K562 (cell line): ENCODE measurements around the gene SART1. TPM values are rescaled to one million over a fixed set of nuclear protein-coding genes. Genes with fewer than 3 reads are reported as not detected.
A peak's percentile ranks its signal among the peaks of the same experiment; 100 is the strongest.

Source experiments
- BHLHE40 ChIP-seq: IDR thresholded peaks from 2 replicates; pipeline ENCODE4 v1.6.1; 2011; ENCODE audit warnings: low read length, improper control_type of control experiment
- BRF2 ChIP-seq: IDR thresholded peaks from 3 replicates; pipeline ENCODE4 v1.6.1; 2011; ENCODE audit warnings: borderline replicate concordance, mild to moderate bottlenecking; ENCODE audit not compliant: insufficient read length, insufficient read depth
- CEBPG ChIP-seq, 3 experiments: fragments of 200-800 bp in 1 of 3; sonication (Bioruptor generic) in 1 of 3; sonication (generic) in 1 of 3; formaldehyde crosslinking in 1 of 3; IDR thresholded peaks in 2 of 3; conservative IDR thresholded peaks in 1 of 3; 2 replicates each; pipeline versions ENCODE4 v1.6.1 to v1.8.0; 2016 to 2022; ENCODE audit warnings: missing compliant biosample characterization in 2 of 3, missing genetic modification characterization in 2 of 3, mild to moderate bottlenecking in 1 of 3, missing genetic modification reagents in 1 of 3
- FOXM1 ChIP-seq, 2 experiments: fragments of 450-650 bp in 1 of 2; sonication (generic) in 1 of 2; formaldehyde crosslinking in 1 of 2; IDR thresholded peaks; 2 replicates each; pipeline versions ENCODE4 v1.6.1 to v1.9.0; 2017 to 2022; ENCODE audit warnings: low read depth in 2 of 2, mild to moderate bottlenecking in 2 of 2, missing genetic modification reagents in 1 of 2, moderate library complexity in 1 of 2
- GTF2A2 ChIP-seq: IDR thresholded peaks from 2 replicates; pipeline ENCODE4 v1.6.1; 2016; ENCODE audit warnings: mild to moderate bottlenecking, missing genetic modification characterization, missing compliant biosample characterization
- LCOR ChIP-seq: sonication (generic); formaldehyde crosslinking; IDR thresholded peaks from 2 replicates; pipeline ENCODE4 v1.8.0; 2022; ENCODE audit warnings: mild to moderate bottlenecking, missing genetic modification reagents
- MAX ChIP-seq: sonication (generic); formaldehyde crosslinking; IDR thresholded peaks from 2 replicates; pipeline ENCODE4 v1.9.0; 2022; ENCODE audit warnings: mild to moderate bottlenecking, missing genetic modification reagents
- MAZ ChIP-seq, 2 experiments: fragments of 450-650 bp in 1 of 2; sonication (generic) in 1 of 2; formaldehyde crosslinking; IDR thresholded peaks in 1 of 2; conservative IDR thresholded peaks in 1 of 2; 2 replicates each; pipeline versions ENCODE4 v1.4.0 to v1.5.0; 2020; ENCODE audit warnings: mild to moderate bottlenecking in 1 of 2, missing genetic modification reagents in 1 of 2
- MTF1 ChIP-seq: fragments of 250-450 bp; sonication (Bioruptor Pico); IDR thresholded peaks from 2 replicates; pipeline ENCODE4 v1.9.0; 2021; ENCODE audit warnings: moderate library complexity, mild to moderate bottlenecking, inconsistent platforms, borderline replicate concordance
- OTX1 ChIP-seq: fragments of 450-650 bp; formaldehyde crosslinking; IDR thresholded peaks from 2 replicates; pipeline ENCODE4 v1.4.0; 2022; ENCODE audit warnings: mild to moderate bottlenecking
- TCF3 ChIP-seq: sonication (generic); formaldehyde crosslinking; IDR thresholded peaks from 2 replicates; pipeline ENCODE4 v1.4.0; 2020; ENCODE audit warnings: mild to moderate bottlenecking, missing genetic modification reagents
- TCF7 ChIP-seq: sonication (generic); IDR thresholded peaks from 2 replicates; pipeline ENCODE4 v1.6.1; 2016; ENCODE audit warnings: antibody characterized with exemption, borderline replicate concordance
- TEAD4 ChIP-seq, 2 experiments: sonication (generic) in 1 of 2; formaldehyde crosslinking in 1 of 2; IDR thresholded peaks; 2 replicates each; pipeline versions ENCODE4 v1.6.1 to v1.8.0; 2012 to 2022; ENCODE audit warnings: borderline replicate concordance in 1 of 2, inconsistent platforms in 1 of 2, low read length in 1 of 2, mild to moderate bottlenecking in 1 of 2, missing genetic modification reagents in 1 of 2
- ZBTB11 ChIP-seq, 3 experiments: fragments of 200-800 bp in 1 of 3; fragments of 250-450 bp in 1 of 3; fragments of 450-650 bp in 1 of 3; sonication (Bioruptor Pico) in 1 of 3; sonication (Bioruptor generic) in 1 of 3; formaldehyde crosslinking in 1 of 3; IDR thresholded peaks; 2 replicates each; pipeline versions ENCODE4 v1.6.1 to v1.8.0; 2016 to 2022; ENCODE audit warnings: mild to moderate bottlenecking in 2 of 3, missing genetic modification characterization in 2 of 3, missing compliant biosample characterization in 1 of 3, moderate library complexity in 1 of 3
- ZNF780A ChIP-seq: fragments of 250-450 bp; sonication (Bioruptor Pico); IDR thresholded peaks from 2 replicates; pipeline ENCODE4 v1.5.0; 2021; ENCODE audit warnings: mild to moderate bottlenecking
- polyA plus RNA-seq, 8 experiments: library from polyadenylated mRNA; depleted of rRNA in 4 of 8; stranded (reverse) in 5 of 8; unstranded in 3 of 8; fragments of >200 nt; fragmentation: Nextera tagmentation in 2 of 8; fragmentation: Illumina TruSeq in 1 of 8; extraction: Ambion mirVana in 2 of 8; extraction: Trizol in 1 of 8; gene quantifications; 2 replicates each; pipeline versions ENCODE4 v1.2.1 to v1.2.3, GENCODE V29; 2011 to 2014; ENCODE audit warnings: inconsistent platforms in 1 of 8, missing spikeins in 1 of 8
- total RNA-seq, 7 experiments: library from RNA; depleted of rRNA in 6 of 7; stranded (reverse); fragments of >200 nt in 6 of 7; fragmentation: Illumina TruSeq in 2 of 7; extraction: Trizol in 2 of 7; gene quantifications; 2 replicates each; pipeline versions ENCODE4 v1.2.1 to v1.2.3, GENCODE V29; 2011 to 2021; ENCODE audit warnings: low replicate concordance in 1 of 7
- TF ChIP-seq, protein P1 (sequence below): fragments of 450-650 bp; IDR thresholded peaks from 2 replicates; pipeline ENCODE4 v1.7.0; 2016; ENCODE audit warnings: borderline replicate concordance
- TF ChIP-seq, protein P2 (sequence below): fragments of 450-650 bp; IDR thresholded peaks from 2 replicates; pipeline ENCODE4 v1.6.1; 2017; ENCODE audit warnings: mild to moderate bottlenecking, moderate library complexity

Gene SART1
- total and polyA plus RNA-seq, 9 of the 15 experiments (the other 6 are each of a cell fraction or from before 2014, with no cell fraction given): 4.8 to 84.1 (median 31.7) TPM

DNA sequence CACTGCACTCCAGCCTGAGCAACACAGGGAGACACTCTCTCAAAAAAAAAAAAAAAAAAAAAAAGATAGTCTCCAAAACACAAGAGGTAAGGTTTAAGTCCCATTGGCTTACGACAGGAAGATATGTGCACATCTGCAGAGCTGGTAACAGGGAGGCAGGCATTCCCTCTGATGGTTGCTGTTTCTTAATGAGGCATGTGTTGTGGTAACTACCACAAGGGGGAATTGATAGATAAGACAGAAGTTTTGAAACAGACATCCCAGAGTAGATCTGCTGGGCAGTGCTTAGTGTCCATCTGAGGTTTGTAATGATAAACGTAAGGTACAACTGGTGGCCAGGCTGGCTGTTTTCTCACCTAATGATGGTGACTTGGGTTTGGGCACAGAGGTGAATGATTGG is 35.8 kb downstream of the SART1 start (continued):
- TF ChIP-seq TEAD4 (IDR thresholded peaks at IDR 0.05; ENCODE audit: low read length): peak; percentile 54
- TF ChIP-seq TEAD4 (CRISPR knock-in tag; IDR thresholded peaks at IDR 0.05; ENCODE audit: borderline replicate concordance): no peak
- peak; percentile 46 for TF ChIP-seq TCF3 (CRISPR knock-in tag)
- TF ChIP-seq, protein P1, sequence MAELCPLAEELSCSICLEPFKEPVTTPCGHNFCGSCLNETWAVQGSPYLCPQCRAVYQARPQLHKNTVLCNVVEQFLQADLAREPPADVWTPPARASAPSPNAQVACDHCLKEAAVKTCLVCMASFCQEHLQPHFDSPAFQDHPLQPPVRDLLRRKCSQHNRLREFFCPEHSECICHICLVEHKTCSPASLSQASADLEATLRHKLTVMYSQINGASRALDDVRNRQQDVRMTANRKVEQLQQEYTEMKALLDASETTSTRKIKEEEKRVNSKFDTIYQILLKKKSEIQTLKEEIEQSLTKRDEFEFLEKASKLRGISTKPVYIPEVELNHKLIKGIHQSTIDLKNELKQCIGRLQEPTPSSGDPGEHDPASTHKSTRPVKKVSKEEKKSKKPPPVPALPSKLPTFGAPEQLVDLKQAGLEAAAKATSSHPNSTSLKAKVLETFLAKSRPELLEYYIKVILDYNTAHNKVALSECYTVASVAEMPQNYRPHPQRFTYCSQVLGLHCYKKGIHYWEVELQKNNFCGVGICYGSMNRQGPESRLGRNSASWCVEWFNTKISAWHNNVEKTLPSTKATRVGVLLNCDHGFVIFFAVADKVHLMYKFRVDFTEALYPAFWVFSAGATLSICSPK: no peak
- no peak for TF ChIP-seq BRF2
- 0 out of 2 replicates have a peak, but pooled peaks have one; percentile 14 for TF ChIP-seq CEBPG (CRISPR knock-in tag; IDR thresholded peaks at IDR 0.05)
- no peak for TF ChIP-seq CEBPG (tag; conservative IDR thresholded peaks at IDR 0.05 in 1 of 2, IDR thresholded peaks at IDR 0.05 in 1 of 2)
- TF ChIP-seq MAZ (CRISPR knock-in tag; conservative IDR thresholded peaks at IDR 0.05 in 1 of 2, IDR thresholded peaks at IDR 0.05 in 1 of 2): no peak
- TF ChIP-seq, protein P2, sequence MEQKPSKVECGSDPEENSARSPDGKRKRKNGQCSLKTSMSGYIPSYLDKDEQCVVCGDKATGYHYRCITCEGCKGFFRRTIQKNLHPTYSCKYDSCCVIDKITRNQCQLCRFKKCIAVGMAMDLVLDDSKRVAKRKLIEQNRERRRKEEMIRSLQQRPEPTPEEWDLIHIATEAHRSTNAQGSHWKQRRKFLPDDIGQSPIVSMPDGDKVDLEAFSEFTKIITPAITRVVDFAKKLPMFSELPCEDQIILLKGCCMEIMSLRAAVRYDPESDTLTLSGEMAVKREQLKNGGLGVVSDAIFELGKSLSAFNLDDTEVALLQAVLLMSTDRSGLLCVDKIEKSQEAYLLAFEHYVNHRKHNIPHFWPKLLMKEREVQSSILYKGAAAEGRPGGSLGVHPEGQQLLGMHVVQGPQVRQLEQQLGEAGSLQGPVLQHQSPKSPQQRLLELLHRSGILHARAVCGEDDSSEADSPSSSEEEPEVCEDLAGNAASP: no peak
- TF ChIP-seq ZBTB11 (CRISPR knock-in tag; IDR thresholded peaks at IDR 0.05): 0 out of 6 replicates have a peak, but pooled peaks of 1 of the 3 experiments have one; percentile 25
- no peak for TF ChIP-seq BHLHE40
- TF ChIP-seq ZNF780A: no peak
- no peak for TF ChIP-seq TCF7
- TF ChIP-seq FOXM1 (IDR thresholded peaks at IDR 0.05; ENCODE audit: low read depth): no peak
- TF ChIP-seq FOXM1 (CRISPR knock-in tag; IDR thresholded peaks at IDR 0.05; ENCODE audit: low read depth): no peak
- no peak for TF ChIP-seq OTX1 (CRISPR knock-in tag)
- TF ChIP-seq GTF2A2 (tag): no peak
- no peak for TF ChIP-seq MTF1 (CRISPR knock-in tag)
- no peak for TF ChIP-seq LCOR (CRISPR knock-in tag)
- TF ChIP-seq MAX (CRISPR knock-in tag): peak; percentile 45; the same call in 1 of the 2 replicates
